ENCODE results near the gene KLHL21. TPM values are rescaled to one million over a fixed set of nuclear protein-coding genes. Genes with fewer than 3 reads are reported as not detected.
A peak's percentile ranks its signal among the peaks of the same experiment; 100 is the strongest.

The KLHL21 gene
- total and polyA plus RNA-seq, 9 of the 15 experiments (the other 6 are each of a cell fraction or from before 2014, with no cell fraction given), result 2.1 to 42.1 (median 17.5) TPM

DNA sequence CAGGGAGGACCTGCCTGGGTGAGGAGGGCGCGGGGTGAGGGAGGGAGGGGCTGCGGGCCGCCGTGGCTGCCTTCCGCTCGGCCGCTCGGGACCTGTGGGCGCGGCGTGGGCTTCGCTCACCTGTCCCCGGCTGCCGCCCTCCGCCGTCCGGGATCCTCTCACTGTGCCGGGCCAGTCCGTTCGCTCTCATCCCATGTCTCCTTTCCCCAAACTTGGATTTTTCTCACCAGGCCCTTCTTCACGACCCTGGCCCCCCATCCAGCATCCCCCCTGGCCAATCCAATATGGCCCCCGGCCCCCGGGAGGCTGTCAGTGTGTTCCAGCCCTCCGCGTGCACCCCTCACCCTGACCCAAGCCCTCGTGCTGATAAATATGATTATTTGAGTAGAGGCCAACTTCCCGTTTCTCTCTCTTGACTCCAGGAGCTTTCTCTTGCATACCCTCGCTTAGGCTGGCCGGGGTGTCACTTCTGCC is 22.5 kb downstream of the KLHL21 start:
- in situ Hi-C loops (cut with MboI) (no loop called here), intact Hi-C loops (cut with micrococcal nuclease) (loop anchor here (2.0 kb wide), 1 partner anchor 21 kb away; no protein-coding TSS in a partner anchor)
- ATAC-seq (peak; percentile 49), DNase-seq (ENCODE audit: extremely low read depth in 1 of 4, low spot score in 3 of 4) (peak in 1 of 4 experiments; percentile 55), FAIRE-seq (no peak)
- WGBS (ENCODE audit: insufficient coverage, low coverage, missing lambda C conversion rate), result under 1% methylated on average over 14 of the region's 30 CpGs
- peak overlapping the region; percentile 96 for H3K4me2 ChIP-seq (ENCODE audit: insufficient read depth, low read length)
- peaks cover 41% of the 10 kb centered on the region for H3K79me2 ChIP-seq (ENCODE audit: control insufficient read depth, insufficient read depth, low read length)
- POLR2A ChIA-PET, result interaction anchor here (0.6 to 13.4 kb wide), 13 partner anchors 9 to 1969 kb away, joined by 3 to 221 read pairs (median 4); partner anchors contain the start of genes KLHL21 and NOL9
- CTCF ChIA-PET (ENCODE audit: low intra/inter-chr PET ratio), result interaction anchor here (1.3 kb wide), 1 partner anchor 26 kb away, joined by 4 read pairs; the partner anchor contains the start of gene NOL9
- H3K9me1 ChIP-seq (ENCODE audit: control insufficient read depth, insufficient read depth, low read length), result peaks cover 10% of the 10 kb centered on the region
- H3K9me3 ChIP-seq (replicated peaks; ENCODE audit: control insufficient read depth, insufficient read depth, low read depth, low read length), result no peaks in the 10 kb centered on the region
- H3K27me3 ChIP-seq (ENCODE audit: control insufficient read depth in 2 of 2, insufficient read depth in 2 of 2, low read length in 2 of 2), result no peaks in the 10 kb centered on the region
- H4K20me1 ChIP-seq (replicated peaks; ENCODE audit: control insufficient read depth, insufficient read depth, low read length), result peaks cover 23% of the 10 kb centered on the region
- peak overlapping the region; percentile 88 for H2AFZ ChIP-seq (ENCODE audit: low read depth, low read length)
- peaks cover 18% of the 10 kb centered on the region; the same call in 1 of the 3 replicates for H3K36me3 ChIP-seq (ENCODE audit: control insufficient read depth, insufficient read depth, low read length)
- peaks cover 41 to 58% of the 10 kb centered on the region in 2 experiments for H3K4me1 ChIP-seq (replicated peaks in 1 of 2; ENCODE audit: control insufficient read depth in 2 of 2, insufficient read depth in 2 of 2, low read length in 2 of 2)
- peak overlapping the region; percentile 74 to 96 for H3K9ac ChIP-seq (ENCODE audit: insufficient read depth in 1 of 2, low read depth in 2 of 2, low read length in 2 of 2)
- TSS peak; percentile 66 for BruUV-seq (replicated peaks)
- peak overlapping the region; percentile 74 for H3K4me3 ChIP-seq
- peak overlapping the region; percentile 73 for H3K27ac ChIP-seq (ENCODE audit: extremely low read depth, low read depth, low read length)
- TF ChIP-seq E4F1 (CRISPR knock-in tag; IDR thresholded peaks at IDR 0.05; ENCODE audit: borderline replicate concordance), result no peak
- no peak for TF ChIP-seq ZNF561 (CRISPR knock-in tag; conservative IDR thresholded peaks at IDR 0.05)
- 0 out of 2 replicates have a peak, but pooled peaks have one; percentile 52 for TF ChIP-seq ZBTB26 (CRISPR knock-in tag; IDR thresholded peaks at IDR 0.05)
- TF ChIP-seq, protein P1, sequence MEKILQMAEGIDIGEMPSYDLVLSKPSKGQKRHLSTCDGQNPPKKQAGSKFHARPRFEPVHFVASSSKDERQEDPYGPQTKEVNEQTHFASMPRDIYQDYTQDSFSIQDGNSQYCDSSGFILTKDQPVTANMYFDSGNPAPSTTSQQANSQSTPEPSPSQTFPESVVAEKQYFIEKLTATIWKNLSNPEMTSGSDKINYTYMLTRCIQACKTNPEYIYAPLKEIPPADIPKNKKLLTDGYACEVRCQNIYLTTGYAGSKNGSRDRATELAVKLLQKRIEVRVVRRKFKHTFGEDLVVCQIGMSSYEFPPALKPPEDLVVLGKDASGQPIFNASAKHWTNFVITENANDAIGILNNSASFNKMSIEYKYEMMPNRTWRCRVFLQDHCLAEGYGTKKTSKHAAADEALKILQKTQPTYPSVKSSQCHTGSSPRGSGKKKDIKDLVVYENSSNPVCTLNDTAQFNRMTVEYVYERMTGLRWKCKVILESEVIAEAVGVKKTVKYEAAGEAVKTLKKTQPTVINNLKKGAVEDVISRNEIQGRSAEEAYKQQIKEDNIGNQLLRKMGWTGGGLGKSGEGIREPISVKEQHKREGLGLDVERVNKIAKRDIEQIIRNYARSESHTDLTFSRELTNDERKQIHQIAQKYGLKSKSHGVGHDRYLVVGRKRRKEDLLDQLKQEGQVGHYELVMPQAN (IDR thresholded peaks at IDR 0.05; ENCODE audit: borderline replicate concordance), result 0 out of 2 replicates have a peak, but pooled peaks have one; percentile 60
- peak; percentile 52 for TF ChIP-seq RBFOX2 (IDR thresholded peaks at IDR 0.05; ENCODE audit: low read depth, low read length)
- TF ChIP-seq U2AF2 (optimal IDR thresholded peaks at IDR 0.05; ENCODE audit: low read depth, low read length), result no peak
- no peak for TF ChIP-seq HDAC8 (tag; IDR thresholded peaks at IDR 0.05)
- 0 out of 2 replicates have a peak, but pooled peaks have one; percentile 26 for TF ChIP-seq EGR1 (conservative IDR thresholded peaks at IDR 0.05)
- TF ChIP-seq ZNF121 (CRISPR knock-in tag; conservative IDR thresholded peaks at IDR 0.05), result no peak
- TF ChIP-seq SAFB (IDR thresholded peaks at IDR 0.05; ENCODE audit: borderline replicate concordance, low read depth, low read length), result 0 out of 2 replicates have a peak, but pooled peaks have one; percentile 43
- 0 out of 2 replicates have a peak, but pooled peaks have one; percentile 4 for TF ChIP-seq NFIC (IDR thresholded peaks at IDR 0.05)
- TF ChIP-seq ZBTB33 (CRISPR knock-in tag; IDR thresholded peaks at IDR 0.05), result no peak
